ENCODE results near the gene CENPVL3.

Gene CENPVL3

GRCh38 chrX:51608126-51608525, 10.6 kb downstream of the CENPVL3 start:
- no peak overlapping the region for H3K4me3 ChIP-seq (ENCODE audit: low read length)
- no peak for DNase-seq (ENCODE audit: low read depth)
- no peak for TF ChIP-seq CTCF (conservative IDR thresholded peaks at IDR 0.05; ENCODE audit: low read depth, low read length)

GRCh38 chrX:51606446-51606845, 12.3 kb downstream of the CENPVL3 start:
- TF ChIP-seq CTCF (conservative IDR thresholded peaks at IDR 0.05; ENCODE audit: low read depth, low read length): no peak
- DNase-seq (ENCODE audit: low read depth): no peak

GRCh38 chrX:51598899-51599298, 19.8 kb downstream of the CENPVL3 start:
- no peak for DNase-seq (ENCODE audit: low read depth)
- TF ChIP-seq CTCF (conservative IDR thresholded peaks at IDR 0.05; ENCODE audit: low read depth, low read length): no peak
- no peak overlapping the region for H3K4me3 ChIP-seq (ENCODE audit: low read length)

More at GRCh38 chrX:51606446-51606845, 12.3 kb downstream of the CENPVL3 start:
- H3K4me3 ChIP-seq (ENCODE audit: low read length): no peak overlapping the region

- DNase-seq (ENCODE audit: low read depth): no peak
- no peak overlapping the region for H3K4me3 ChIP-seq (ENCODE audit: low read length)
- no peak for TF ChIP-seq CTCF (conservative IDR thresholded peaks at IDR 0.05; ENCODE audit: low read depth, low read length)
Observed at GRCh38 chrX:51571874-51572273, 46.8 kb downstream of the CENPVL3 start.

GRCh38 chrX:51569561-51569960, 49.2 kb downstream of the CENPVL3 start:
- DNase-seq (ENCODE audit: low read depth): no peak
- TF ChIP-seq CTCF (conservative IDR thresholded peaks at IDR 0.05; ENCODE audit: low read depth, low read length): no peak
- H3K4me3 ChIP-seq (ENCODE audit: low read length): no peak overlapping the region

- TF ChIP-seq CTCF (conservative IDR thresholded peaks at IDR 0.05; ENCODE audit: low read depth, low read length): no peak
- DNase-seq (ENCODE audit: low read depth): no peak
- H3K4me3 ChIP-seq (ENCODE audit: low read length): no peak overlapping the region
Observed at GRCh38 chrX:51568586-51568985, 50.1 kb downstream of the CENPVL3 start.

Data from retinal pigment epithelial cell (primary cell).